Midbrain (tissue), 1 donor: ENCODE results near the gene CFAP100.

Experiments
- DNase-seq: peaks from one replicate; lab custom pipeline; 2025; lab: John Stamatoyannopoulos, UW

Gene CFAP100

DNA sequence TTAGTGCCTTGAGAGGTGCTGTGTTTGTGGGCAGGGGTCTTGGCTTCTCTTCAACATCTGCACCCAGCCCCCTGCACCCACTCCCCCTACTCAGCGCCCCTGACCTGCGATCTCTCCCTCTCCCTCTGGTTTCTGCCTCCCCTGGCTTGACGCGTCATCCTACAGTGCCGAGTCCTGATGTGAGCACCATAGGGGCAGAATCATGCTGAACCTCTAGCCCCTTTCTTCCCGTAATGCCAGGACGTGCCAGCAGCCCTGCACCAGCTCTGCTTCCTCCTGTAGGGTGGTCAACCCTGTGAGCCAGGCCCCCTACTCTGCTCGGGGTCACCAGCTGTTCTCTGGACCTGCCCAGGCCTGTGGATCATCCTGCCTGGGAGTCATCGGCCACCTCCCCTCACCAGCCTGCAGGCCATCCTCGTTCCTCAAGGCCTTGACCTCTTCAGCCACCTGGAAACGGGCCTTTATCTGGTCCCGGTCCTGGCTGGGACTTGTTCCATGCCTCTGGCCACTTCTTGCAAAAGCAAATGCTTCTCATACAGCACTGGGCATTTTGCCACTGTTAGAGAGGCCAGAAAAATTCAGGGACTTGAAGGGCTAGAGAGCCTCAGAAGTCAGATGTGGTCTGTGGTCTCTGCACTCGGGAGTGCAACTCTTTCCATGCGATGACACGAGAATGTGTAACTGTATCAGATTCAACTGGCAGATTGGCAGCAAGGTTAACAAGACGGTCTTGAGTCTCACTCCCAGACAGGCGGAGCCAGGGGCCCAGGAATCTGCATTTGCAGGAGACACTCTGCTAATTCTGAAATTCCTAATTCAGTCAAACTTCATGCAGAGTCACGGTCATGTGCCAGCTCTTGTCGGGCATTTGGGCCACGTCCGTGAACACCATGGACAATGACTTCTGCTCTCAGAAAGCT, 20.8 kb upstream of the CFAP100 start:
- peak; percentile 12 for DNase-seq

DNA sequence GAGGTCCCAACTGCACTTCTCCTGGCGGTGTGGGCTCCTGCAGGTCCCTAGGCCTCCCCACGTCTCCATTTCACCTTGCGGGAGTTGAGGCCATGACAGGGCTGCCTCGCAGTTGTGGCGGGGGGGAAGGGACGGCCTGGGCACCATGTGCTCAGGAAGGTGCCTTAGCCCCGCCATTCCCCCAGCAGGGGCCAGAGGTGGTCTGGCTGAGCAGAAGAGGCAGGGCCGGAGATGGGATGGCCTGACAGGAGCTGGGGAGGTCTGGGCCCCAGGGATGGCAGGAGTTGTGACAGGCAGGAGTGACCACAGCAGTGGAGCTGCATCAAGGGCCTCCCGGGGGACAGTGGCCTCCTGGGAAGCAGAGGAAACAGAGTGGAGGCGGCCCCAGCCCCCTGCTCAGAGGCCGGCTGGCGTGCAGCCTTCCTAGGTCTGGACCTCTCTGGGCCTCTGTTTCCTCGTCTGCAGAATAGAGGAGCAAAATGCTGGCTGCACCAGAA, 18.8 kb upstream of the CFAP100 start:
- DNase-seq, result no peak

DNA sequence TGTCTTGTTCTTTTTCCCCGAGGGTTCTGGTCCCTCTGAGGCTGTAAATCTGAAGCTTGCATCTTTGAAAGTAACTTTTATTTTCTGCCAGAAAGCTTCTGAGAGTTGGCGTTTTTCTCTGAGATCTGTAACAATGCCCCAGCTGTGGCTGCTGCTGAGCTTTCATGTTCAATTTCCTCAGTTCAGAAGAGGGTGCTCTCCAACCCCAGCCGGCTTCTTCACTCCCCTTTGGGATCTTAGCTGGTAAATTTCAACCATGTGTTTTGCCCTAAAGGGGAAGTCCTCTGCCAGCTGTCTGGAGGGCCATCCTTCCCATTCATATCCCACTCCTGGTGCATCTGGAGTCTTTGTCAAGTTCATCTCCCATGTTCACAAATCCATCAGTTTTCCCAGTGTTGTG, 18.3 kb upstream of the CFAP100 start:
- no peak for DNase-seq

- DNase-seq, result no peak
Observed at GRCh38 chr3:126377211-126377610, 17.5 kb upstream of the CFAP100 start.

GRCh38 chr3:126378341-126378751, 16.4 kb upstream of the CFAP100 start:
- no peak for DNase-seq

- DNase-seq, result no peak
Observed at GRCh38 chr3:126380011-126380768, 14.5 kb upstream of the CFAP100 start.

- no peak for DNase-seq
Observed at GRCh38 chr3:126381966-126382365, 12.7 kb upstream of the CFAP100 start.

DNA sequence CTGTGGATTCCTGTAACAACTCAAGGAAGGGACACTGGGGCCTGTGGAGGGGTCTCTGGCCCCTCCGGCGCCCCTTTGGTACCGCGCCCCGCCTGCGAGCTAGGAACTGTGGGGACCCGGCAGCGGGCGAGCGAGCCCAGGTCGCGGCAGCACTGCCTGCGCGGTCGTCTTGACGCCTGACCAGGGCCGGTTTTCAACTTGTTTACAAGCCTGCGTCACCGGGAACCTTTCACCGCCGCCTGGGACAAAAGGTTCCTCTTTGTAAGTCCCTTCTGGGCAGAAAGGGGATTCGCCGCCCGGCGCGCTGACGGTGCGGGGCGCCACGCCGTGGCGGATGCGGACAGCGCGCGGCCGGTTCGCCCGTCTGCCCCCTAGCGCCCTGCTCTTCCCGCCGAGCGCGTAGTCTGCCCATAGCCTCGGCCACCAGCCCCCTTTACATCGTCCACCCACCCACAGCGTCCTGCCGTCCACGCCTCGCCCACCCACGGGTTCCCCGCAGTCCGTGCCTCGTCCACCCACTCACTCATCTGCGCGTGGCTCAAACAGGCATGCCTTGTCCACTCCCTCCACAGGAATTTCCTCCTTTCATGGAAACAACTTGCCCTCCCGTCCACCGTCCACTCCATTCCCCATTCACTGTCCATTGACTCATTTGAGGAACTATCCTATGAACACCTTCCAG, 5.5 kb upstream of the CFAP100 start:
- peak; percentile 92 for DNase-seq

- no peak for DNase-seq
Observed at GRCh38 chr3:126389794-126390146, 4.9 kb upstream of the CFAP100 start.

GRCh38 chr3:126390201-126390600, 4.5 kb upstream of the CFAP100 start:
- no peak for DNase-seq

DNA sequence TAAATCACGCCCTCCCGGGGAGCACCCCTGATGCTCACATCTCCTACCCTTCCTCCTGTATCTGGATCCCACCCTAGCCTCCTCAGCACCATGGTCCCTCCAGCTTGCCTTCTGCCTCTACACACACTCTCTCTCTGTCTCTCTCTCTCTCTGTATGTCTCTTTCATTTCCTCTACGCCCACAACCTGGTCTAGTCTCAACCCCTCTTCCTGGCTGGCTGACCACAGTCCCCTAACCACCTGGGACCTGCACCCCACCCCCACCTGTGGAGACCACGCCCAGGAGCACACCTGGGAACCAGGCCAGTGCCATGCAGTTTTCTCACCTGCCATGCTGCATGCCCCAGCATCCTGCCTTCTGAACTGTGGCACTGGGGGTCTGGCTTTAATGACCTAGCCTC, 4.0 kb upstream of the CFAP100 start:
- DNase-seq, result no peak

- no peak for DNase-seq
Observed at GRCh38 chr3:126391631-126392030, 3.1 kb upstream of the CFAP100 start.

DNA sequence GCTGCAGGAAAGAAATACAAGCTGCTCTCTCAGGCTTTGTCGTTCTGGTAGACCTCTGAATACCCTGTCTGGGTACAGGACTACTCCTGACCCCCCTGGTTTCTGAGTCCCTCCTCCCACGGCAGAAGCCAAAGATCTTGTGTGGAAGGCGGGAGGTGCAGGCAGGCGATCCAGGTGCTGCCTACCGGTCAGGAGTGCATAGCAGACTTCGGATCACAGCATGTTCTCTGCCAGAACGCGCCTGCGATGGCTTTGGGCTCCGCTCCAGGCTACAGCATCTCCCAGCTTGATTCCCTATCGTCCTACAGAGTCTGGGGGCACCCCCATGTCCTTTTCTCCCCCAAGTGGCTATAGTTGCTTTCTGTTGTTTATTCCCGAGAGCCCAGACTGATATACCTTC, 2.5 kb upstream of the CFAP100 start:
- DNase-seq, result no peak

- no peak for DNase-seq
Observed at GRCh38 chr3:126393563-126393962, 1.1 kb upstream of the CFAP100 start.

GRCh38 chr3:126394977-126395321, 240 bp downstream of the CFAP100 start:
- DNase-seq, result no peak

DNA sequence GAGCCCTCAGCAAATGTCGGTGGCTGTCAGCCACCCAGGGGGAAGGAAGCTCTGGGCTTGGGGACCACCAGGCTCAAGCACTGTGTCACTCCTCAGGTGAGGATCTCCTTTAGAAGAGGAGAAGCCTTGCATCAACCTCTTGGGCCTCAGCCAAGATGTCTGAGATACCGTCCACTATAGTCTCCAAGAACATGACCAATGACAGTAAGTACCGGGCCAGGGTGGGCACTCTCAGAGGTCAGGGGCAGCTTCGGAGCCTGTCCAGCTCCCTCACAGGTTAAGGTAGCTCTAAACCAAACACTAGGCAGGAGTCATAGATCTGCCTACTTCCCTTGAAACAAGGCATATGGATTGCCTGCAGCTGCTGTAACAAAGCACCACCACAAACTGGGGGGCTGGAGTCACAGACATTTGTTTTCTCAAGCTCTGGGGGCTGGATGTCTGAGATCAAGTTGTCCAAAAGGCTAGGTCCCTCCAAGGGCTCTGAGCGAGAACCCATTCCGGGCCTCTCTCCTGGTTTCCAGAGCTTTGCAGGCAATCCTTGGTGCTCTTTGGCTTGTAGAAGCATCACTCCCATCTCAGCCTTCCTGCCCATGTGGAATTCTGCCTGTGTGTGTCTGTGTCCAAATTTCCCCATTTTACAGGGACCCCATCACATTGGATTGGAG, 1.3 kb downstream of the CFAP100 start:
- DNase-seq, result no peak

- no peak for DNase-seq
Observed at GRCh38 chr3:126396536-126396935, 1.8 kb downstream of the CFAP100 start.

DNA sequence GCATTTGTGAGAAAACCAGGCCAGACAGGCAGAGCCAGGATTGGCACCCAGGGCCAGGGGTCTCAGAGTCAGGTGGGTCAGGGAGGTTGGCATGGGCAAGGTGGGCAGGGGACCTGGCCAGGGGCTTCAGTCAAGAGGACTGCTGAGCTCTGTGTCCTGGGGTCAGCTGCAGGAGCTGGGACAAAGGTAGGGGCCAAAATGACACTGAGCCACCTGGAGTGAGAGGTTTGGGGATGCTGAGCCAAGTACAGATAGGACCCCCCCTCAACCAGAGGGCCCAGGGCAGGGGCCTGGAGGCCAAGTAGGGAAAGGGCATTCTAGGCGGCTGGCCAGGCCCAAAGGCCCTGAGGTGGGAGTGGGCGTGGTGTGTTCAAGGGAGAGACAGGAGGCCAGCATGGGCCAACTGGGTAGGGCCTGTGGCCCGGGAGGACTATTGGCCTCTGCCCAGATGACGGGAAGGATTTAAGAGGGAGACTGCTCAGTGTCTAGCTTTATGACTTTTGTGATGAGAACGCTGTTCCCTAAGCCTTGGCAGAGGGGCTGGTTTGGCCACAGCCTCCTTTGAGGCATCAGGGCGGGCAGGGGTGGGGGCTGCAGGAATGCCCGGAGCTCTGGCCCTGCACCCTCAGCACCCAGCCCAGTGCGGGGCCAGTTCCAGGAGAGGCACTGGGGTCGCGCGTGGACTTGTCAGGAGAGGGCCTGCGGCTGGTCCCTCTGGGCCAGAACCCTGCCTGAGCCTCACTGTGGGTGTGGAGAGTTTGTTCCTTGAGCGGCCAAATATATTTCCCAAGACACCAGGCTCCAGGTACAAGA, 3.1 kb downstream of the CFAP100 start:
- DNase-seq, result no peak

GRCh38 chr3:126398423-126399350, 4.0 kb downstream of the CFAP100 start:
- DNase-seq, result no peak

- DNase-seq, result no peak
Observed at GRCh38 chr3:126399351-126399735, 4.6 kb downstream of the CFAP100 start.
